NCI-H2107 (cell line): Measurements from ENCODE around the gene GOLGA7B.

ENCODE experiments used
- DNase-seq: peaks from one replicate; lab custom pipeline; 2025; lab: John Stamatoyannopoulos, UW

The GOLGA7B gene

DNA sequence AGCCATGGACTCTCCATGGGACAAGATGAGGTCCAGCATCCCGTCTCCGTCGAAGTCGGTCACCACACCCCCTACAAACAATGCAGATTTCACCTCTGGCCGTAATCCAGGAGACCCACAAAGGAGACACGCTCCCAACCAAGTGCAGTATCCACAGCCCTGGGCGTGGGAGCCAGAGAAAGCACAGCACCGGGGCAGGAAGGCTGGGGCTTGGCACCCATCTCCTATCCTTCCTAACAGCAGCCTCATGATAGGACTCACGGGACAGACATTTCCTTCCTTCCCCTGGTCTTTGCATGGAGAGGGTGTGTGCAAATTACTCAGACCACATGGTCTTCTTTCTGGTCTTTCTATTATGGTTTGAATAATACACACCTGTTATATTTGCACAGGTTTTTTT lies 46.3 kb downstream of the GOLGA7B start:
- DNase-seq: no peak

GRCh38 chr10:97896756-97897358 lies 47.2 kb downstream of the GOLGA7B start:
- DNase-seq: no peak

GRCh38 chr10:97898429-97898828 lies 48.8 kb downstream of the GOLGA7B start:
- DNase-seq: no peak

DNA sequence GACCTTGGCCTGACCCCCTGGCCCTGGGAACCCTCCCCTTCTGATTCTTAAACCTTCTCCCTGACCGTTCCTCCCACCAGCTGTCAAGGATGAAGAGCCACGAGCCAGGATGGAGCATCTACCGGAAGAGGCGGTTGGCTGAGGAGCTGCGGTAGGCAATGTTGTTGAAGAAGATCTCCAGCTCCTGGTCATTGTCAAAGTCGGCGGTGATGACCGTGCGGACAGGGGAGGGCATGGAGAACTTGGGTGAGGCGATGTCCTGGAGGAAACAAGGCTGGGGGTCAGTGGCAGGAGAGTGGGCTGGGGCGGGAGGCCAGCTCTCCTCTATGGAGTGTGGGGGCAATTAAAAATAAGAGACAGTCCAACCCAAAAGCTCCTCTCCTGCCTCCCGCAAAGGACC lies 51.7 kb downstream of the GOLGA7B start:
- DNase-seq: no peak

GRCh38 chr10:97903128-97904017 lies 53.7 kb downstream of the GOLGA7B start:
- DNase-seq: no peak

GRCh38 chr10:97904018-97904381 lies 54.4 kb downstream of the GOLGA7B start:
- DNase-seq: no peak

- DNase-seq: no peak
Observed at GRCh38 chr10:97904576-97904975, 54.9 kb downstream of the GOLGA7B start.

DNA sequence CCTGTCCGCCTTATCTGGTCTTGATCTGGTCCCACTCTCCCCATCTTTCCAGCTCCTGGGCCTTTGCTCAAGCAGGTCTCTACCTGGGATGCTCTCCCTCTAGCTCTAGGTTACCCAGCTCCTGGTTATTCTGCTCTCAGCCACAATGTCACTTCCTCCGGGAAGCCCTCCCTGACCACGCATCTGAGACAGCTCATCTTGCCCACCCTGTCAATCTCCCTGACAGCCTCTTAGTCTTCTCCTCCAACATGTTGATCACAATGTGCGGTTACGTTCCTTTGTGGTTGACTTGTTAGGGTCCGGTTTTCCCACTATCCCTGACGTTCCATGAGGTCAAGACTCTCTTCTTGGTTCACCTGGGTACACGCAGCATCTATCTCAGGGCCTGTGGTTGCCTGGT lies 55.6 kb downstream of the GOLGA7B start:
- no peak for DNase-seq

DNA sequence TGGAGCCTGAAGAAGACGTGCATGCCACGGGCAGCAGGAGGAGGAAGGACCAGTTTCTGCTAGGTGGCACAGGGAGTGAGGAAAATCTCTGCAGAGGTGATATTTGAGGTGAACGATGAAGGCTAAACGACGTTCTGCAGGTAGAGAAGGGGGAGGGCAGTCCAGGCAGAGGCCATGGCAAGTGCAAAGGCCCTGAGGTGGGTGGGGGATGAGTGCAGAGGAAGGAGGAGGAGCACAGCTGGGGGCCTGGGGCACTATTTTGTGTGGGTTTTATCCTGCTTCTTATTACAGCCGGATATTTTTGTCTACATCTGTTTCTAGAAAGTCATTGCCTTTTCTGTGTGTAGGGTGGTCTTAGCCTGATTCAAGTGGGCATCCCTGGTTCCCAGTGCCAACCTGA lies 57.6 kb downstream of the GOLGA7B start:
- DNase-seq: no peak

DNA sequence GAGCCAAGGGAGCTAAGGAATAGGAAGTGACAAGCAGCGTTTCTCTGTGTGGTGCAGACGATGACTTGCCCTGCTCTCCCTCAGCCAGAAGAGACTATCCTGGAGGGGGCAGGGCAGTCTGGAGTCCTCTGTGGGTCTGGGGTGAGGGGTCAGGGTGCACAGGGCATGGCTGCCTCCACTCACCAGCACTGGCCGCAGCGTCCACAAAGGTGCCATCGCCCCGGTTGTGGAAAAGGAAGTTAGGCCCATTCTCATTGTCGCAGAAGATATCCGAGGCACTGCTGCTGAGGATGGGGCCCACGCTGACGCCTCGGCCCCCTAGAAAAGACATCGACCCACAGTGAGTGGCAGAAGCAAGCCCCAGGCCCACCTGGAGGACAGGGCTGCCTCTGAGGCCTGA lies 58.2 kb downstream of the GOLGA7B start:
- no peak for DNase-seq

DNA sequence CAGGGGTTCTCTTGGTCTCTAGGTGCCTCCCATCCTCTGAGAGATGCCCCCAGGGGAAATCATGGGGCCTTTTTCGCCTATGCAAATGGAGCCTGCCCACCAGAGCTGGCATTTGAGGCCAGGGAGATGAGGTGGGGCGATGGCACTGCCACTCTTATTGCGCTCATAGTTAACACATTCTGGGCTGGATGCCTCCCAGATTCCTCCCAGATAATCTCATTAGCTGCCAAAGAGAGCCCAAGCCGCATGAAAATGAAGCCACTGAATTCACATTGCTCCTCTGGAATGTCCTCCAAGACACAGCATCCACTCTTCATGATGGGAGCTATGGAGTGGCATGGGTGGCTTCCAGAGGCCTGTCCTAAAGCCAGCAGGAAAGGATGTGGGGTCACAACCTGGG lies 61.0 kb downstream of the GOLGA7B start:
- DNase-seq: no peak

DNA sequence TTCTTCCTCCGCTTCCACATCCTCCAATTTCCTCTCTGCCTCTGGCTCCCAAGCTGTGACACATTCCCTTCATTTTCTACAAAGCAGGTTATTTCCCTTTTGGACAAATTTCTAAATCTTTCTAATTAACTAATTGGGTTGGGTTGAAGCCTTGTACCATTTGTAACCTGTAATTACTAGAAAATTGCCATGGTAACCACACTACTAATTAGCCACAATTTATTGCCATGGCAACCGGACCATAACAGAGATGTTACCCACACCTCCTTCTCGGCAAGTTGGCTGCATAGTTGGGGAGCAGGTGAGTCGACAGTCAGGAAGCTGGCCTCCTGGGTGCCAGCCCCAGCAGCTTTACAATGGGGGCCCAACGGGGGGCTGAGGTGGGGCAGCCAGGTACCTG lies 61.6 kb downstream of the GOLGA7B start:
- DNase-seq: no peak

- no peak for DNase-seq
Observed at GRCh38 chr10:97913193-97913592, 63.5 kb downstream of the GOLGA7B start.

DNA sequence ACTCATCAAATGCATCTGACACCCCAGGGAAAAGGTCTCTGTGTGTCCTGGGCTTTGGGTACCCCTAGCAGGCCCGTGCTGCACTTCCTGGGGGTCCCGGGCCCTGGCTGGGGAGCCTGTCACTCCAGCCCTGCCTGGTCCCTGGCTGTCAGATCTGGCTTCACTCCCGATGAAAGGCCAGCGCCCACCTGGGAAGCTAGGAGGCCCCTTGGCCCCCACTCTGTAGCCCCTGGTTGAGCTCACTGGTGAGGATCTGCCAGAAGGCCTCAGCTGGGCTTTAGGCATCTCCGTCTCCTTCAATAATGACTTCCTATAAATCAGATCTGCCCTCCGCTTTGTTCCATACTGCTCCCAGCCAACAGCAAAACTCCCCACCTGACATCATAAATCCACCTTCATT lies 64.0 kb downstream of the GOLGA7B start:
- no peak for DNase-seq

- no peak for DNase-seq
Observed at GRCh38 chr10:97914171-97914836, 64.7 kb downstream of the GOLGA7B start.

DNA sequence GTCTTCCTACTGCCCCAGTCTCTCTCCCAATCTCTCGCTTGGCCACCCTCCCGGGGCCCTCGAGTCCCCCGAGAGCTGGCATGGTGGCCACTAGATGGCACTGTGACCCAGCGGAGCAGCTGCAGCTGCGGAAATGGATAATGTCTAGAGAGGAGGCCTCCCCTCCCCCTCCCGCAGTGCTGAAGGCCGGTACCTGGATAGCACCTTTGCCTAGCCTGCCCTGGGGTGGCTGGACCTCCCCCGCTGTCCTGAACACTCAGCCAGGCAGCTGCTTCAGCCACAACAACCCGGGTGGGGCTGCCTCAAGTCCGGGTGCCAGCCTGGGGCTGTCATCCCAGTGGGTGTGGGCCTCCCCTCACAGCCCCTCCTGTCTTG lies 65.2 kb downstream of the GOLGA7B start:
- no peak for DNase-seq

DNA sequence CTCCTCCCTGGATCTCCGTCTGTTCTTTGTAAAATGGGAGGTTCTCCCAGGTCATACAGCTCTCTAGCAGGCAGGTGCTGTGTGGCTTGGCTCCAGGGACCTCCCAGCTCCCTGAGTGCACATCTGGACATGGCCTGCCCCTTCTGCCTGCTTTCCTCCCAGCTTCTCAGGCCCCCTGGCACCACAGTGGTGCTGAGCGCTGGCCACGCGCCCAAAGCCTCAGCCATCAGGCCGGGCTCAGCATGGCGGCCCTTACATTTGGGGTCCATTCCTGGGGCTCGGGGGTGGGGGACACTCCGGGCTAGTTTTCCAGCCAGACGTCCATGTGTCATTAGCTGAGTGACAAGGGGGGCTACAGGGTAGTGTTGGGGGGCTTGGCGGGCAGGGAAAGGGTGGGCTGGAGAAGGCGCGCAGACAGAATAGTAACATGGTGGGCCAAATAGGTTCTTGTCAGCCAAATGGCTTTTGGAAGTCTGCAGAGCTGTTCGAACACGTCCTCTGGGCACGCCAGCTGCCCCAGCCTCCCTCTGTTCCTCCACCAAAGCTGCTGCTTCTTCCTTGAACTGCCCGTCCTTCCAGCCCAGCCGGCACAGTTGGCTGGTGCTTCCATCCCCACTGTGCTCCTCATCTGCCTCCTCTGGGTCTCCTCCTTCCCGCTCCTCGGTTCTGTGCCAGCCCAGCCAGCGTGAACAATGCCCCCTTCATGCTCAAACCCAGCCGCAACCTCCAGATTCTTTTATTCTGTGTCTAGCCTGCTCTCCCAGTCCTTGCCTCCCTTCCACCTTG lies 65.9 kb downstream of the GOLGA7B start:
- no peak for DNase-seq

GRCh38 chr10:97916586-97916985 lies 66.9 kb downstream of the GOLGA7B start:
- no peak for DNase-seq

DNA sequence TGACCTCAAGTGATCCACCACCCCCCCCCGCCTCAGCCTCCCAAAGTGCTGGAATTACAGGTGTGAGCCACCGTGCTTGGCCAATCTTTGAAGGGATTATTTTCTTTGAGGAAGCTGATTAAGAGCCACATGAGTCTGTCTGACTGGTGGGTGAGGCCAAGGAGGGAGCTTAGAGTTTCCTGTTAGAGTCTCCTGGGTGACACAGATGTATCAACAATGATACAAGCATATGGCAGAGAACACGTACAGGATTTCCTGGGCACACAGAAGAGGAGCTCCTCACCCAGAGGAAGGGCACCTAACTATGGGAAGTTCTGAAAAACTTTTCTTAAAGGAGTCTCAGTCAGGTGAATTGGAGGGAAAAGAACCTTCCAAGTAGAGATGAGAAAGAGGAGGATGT lies 69.4 kb downstream of the GOLGA7B start:
- no peak for DNase-seq

DNA sequence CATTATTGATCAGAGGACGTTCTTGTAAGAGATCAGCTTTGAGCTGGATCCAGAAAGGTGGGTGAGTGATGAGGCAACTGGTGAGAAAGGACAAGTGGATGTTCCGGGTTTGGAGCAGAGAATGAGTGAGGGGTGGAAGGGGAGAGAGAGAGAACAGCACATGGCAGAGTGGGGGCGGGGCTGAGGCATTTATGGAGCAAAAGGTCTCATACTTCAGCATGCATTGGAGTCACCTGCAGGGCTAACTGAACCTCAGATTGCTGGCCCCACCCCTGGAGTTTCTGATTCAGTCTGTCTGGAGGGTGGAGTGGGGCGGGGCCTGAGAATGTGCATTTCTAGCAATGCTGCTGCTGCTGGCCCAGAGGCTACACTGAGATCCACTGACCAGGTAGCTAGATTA lies 71.2 kb downstream of the GOLGA7B start:
- DNase-seq: no peak
